Fibroblast of gingiva (primary cell): ENCODE data around the gene CMTM8.
"Not testable (repeated sequence)": the region's sequence is repeated elsewhere in the genome, so short reads cannot be mapped to it uniquely, and the experiment has no call there.

Experiments used
- DNase-seq: peaks from one replicate; pipeline ENCODE4 v3.0.0-alpha.2; 2011; ENCODE audit warnings: low read depth

Gene CMTM8

GRCh38 chr3:32383136-32383711 is 144.7 kb downstream of the CMTM8 start:
- DNase-seq, result no peak

DNA sequence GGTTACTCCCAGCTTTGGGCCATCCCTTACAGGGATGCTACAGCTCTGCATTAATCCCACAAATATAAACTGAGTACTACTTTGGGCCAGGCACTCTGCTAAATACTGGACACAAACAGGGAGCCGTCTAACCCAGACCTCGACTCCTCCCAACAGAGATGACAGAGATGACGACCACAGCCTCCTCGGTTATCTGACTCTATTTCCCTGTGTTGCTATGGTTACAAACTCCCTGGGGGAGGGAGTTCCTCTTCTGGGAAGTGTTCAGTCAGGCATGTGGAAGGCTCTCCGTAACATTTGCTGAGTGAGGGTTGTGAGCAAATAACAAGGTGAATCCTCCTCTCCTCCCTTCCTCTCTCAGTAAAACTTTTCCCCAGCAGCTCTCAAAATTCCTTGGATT is 146.5 kb downstream of the CMTM8 start:
- peak; percentile 25 for DNase-seq

GRCh38 chr3:32387512-32387911 is 149.0 kb downstream of the CMTM8 start:
- DNase-seq, result no peak

DNA sequence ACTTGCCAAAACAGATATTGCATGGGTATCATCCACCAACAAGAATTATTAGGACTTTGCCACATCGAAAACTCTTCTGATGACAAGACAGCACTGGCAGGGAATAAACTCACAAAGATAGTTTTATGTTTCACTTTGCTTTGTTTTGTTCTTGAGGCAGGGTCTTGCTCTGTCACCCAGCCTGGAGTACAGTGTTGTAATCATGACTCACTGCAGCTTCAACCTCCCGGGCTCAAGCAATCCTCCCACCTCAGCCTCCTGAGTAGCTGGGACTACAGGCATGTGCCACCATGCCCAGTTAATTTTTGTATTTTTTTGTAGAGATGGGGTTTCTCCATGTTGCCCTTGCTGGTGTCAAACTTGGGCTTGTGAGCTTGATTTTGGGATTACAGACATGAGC is 151.1 kb downstream of the CMTM8 start:
- not testable (repeated sequence) for DNase-seq

DNA sequence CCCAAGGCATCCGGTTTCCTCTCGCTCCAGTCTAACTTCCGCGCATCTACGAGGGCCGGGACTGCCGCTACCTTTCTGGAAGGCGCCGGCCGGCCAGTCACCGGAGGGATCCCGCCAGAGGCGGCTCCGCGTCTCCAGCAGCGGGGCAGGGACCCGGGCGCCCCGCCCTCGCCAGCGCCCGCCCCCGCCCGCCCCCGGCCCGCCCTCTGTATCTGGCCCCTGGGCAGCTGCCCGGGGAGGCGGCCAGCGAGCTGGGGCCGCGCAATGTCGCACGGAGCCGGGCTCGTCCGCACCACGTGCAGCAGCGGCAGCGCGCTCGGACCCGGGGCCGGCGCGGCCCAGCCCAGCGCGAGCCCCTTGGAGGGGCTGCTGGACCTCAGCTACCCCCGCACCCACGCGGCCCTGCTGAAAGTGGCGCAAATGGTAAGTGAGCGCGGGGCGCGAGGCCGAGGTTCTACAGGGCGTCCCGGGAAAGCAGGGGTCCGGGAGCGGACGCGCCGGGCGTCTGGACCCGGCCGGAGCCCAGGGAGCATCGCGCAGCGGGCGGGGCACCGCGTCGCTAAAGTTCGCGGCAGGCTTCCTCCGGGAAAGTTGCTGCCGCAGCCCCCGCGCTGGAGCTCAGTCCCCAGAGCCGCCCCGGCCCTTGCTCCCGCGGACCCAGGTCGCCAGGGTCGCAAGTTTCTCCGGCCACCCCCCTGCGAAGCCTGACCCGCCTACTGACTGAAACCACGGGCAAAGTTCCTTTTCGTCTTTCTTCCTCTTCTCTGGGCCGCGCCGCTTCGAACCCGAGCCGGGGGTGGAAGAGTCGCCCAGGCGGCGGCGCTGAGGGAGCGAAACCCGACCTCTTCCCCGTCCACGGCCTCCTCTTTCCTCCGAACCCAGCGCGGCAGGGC is 153.4 kb downstream of the CMTM8 start, which contains the start of gene CMTM7:
Gene CMTM7 (plus strand): TSS at position 211 of the 893 bp plus-strand sequence. CDS start 54 bp downstream, at position 265.
- DNase-seq, result peak; percentile 64

GRCh38 chr3:32392536-32393302 is 154.2 kb downstream of the CMTM8 start:
- peak; percentile 78 for DNase-seq

DNA sequence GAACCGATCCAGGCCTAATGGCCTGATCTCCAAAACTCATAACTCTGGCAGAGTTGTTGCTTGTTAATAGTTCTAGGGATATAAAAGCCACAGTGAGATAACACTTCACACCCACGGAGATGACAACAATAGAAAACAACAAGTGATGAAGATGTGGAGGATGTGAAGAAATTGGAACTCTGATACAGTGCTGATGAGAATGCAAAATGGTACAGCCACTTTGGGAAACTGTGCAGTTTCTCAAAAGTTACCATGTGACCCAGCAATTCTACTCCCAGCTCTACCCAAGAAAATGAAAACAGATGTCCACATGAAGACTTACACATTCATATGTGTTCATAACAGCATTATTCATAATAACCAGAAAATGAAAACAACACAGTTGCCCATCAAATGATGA is 157.0 kb downstream of the CMTM8 start:
- DNase-seq, result peak; percentile 60

- no peak for DNase-seq
Measured at GRCh38 chr3:32397941-32398340, 159.5 kb downstream of the CMTM8 start.

DNA sequence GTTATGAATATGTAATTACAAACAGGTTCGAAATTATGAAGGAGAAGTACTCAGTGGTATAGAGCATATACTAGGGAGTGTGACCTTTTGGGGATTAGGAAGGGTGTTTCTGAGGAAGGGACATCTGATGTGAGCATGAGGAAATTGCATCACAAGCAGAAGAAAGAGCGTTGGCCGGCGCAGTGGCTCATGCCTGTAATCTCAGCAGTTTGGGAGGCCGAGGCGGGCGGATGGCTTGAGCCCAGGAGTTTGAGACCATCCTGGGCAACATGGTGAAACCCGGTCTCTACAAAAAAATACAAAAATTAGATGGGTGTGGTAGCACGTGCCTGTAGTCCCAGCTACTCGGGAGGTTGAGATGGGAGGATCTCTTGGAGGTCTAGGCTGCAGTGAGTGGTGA is 160.1 kb downstream of the CMTM8 start:
- DNase-seq, result no peak

DNA sequence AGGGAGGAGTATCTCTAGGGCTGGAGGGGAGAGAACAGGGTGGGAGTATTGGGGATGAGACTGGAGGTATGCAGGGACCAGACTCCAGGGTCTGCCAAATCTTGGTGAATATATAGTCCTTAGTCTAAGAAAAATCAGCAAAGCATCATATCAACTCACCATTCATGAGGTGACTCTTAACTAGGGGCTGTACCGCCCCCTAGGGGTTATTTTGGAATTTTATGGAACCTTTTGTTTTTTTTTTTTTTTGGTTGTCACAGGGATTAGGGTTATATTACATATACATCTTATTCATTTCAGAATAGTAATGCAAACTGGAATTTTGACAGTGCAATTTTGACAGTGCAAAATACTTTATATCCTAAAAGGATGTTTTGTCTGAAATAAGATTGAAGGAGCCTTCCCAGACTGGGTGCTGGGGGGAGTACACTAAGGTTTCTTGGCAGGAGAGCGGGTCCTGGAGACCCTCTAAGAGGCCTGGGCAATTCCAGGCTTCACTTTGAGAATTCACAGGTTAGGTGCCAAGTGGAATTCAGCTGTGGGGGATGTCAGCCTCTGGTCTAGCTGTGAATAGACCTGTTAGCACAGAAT is 160.6 kb downstream of the CMTM8 start:
- peak; percentile 35 for DNase-seq

GRCh38 chr3:32401126-32401525 is 162.6 kb downstream of the CMTM8 start:
- DNase-seq, result no peak

DNA sequence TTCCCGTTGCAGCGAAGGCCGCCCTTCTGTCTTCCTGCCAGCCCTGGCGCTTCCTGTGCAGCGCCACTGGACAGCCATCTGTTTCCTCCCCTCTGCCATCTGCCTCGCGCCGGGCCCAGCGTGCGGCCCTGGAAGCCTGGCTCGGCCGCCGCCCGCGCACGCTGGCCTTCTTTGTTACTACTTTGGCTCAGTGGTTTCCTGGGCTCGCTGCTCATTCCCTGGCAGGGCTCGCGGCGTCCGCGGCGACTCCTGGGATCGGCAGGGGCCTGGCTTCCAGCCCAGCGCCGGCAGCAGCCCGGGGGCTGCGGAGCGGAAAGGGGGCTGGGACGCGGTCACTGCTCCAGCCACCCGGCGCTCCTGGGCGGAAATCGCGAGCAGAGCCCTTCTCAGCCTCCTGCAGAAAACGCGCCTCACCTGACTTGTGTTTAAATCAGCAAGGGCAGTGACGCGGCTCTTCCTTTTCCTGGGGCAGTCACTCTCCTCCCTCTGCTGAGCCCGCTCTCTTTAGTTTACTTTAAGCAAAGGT is 163.1 kb downstream of the CMTM8 start:
- DNase-seq, result peak; percentile 72

GRCh38 chr3:32403663-32404062 is 165.2 kb downstream of the CMTM8 start:
- DNase-seq, result no peak

DNA sequence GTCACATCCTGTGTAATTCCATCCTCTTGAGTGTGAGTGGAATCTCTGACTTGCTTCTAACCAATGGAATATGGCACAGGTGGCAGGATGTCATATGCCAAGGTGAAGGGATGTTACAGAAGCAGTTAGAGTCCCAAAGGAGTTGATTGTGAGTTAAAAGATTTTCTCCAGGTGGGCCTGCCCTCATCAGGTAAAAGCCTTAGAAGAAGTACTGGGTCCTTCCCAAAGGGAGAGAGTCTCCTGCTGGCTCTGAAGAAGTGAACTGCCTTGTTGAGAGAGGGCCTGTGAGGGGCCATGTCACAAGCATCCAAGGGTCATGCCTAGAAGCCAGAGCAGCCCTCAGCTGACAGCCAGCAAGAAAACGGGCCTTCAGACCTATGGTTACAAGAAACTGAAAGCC is 166.2 kb downstream of the CMTM8 start:
- DNase-seq, result no peak

DNA sequence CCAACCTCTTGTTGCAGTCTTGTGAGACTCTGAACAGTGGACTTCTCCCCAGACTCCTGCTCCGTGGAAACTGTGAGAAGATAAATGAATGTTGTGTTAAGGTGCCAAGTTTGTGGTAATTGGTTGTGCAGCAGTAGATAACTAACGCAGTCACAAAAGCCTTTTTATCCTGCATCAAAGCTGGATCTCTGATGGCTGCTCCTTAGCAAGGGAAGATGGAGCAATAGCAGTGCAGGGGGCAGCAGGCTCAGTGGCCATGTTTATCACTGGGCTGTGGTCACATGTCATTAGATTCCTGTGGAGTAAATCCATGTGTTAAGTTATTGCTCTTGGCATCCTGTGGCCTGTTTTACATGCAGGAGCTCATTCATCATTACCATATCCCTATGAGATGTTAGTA is 166.7 kb downstream of the CMTM8 start:
- peak; percentile 66 for DNase-seq

- no peak for DNase-seq
Measured at GRCh38 chr3:32405711-32406323, 167.3 kb downstream of the CMTM8 start.

- DNase-seq, result no peak
Measured at GRCh38 chr3:32406486-32407408, 168.3 kb downstream of the CMTM8 start.

DNA sequence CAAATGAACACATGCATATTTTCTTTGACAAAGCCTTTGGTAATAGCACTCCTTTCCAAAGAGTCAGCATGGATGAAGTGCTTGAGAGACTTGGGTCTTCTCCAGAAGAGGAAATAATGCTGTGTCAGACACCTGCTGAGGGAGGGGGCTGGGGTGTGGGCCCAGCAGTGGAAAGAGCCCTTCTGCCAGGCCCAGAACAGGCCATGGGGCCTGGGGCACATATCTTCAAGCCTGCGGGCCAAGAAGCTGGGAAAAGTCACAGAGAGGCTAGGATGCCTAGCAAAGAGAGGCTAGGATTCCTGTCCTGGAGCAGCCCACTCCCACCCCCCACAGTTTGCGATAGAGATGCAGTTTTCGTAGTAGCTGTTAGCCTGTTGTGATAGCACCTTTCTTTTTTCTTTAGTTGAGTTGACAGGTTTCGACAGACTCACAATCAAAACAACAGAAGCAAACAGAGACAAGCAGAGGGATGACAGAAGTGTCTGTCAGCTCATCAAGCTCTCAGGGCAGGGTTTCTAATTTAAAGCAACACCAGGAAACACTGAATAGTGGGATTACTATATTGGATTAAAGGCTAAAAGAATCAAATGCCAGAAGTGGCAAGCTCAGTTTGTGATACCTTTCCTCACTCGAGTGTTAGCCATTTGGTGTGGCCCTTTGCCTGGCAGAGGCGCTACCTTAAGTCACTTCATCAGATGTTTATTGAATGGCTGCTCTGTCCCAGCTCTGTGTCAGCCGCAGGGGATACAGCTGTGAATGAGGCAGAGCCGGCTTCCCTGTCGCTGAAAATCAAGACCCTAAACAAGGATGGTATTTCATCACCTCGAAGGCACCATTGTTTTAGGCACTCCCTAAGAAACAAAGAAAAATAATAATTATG is 172.1 kb downstream of the CMTM8 start:
- DNase-seq, result no peak

GRCh38 chr3:32411442-32411841 is 173.0 kb downstream of the CMTM8 start:
- DNase-seq, result no peak
